Chondrocyte (in vitro differentiated cells): ENCODE results near the gene TBC1D19. TPM values are rescaled to one million over a fixed set of nuclear protein-coding genes. Genes with fewer than 3 reads are reported as not detected.

ENCODE experiments used
- DNase-seq: peaks from one replicate; pipeline ENCODE4 v3.0.0; 2021; ENCODE audit warnings: mixed read lengths, low spot score
- H3K27ac Mint-ChIP-seq: one replicate; pipeline ENCODE4 v1.8.0; 2021; ENCODE audit warnings: mild to moderate bottlenecking, moderate library complexity, mixed read lengths; ENCODE audit not compliant: unreplicated experiment
- H3K27me3 Mint-ChIP-seq: 2 replicates; pipeline ENCODE4 v1.8.0; 2021; ENCODE audit warnings: low read depth, mixed read lengths
- H3K36me3 Mint-ChIP-seq: 2 replicates; pipeline ENCODE4 v1.8.0; 2021; ENCODE audit warnings: low read depth, mixed read lengths
- H3K4me1 Mint-ChIP-seq: 2 replicates; pipeline ENCODE4 v1.8.0; 2021; ENCODE audit warnings: low read depth, mild to moderate bottlenecking, mixed read lengths
- H3K4me3 Mint-ChIP-seq: one replicate; pipeline ENCODE4 v1.8.0; 2021; ENCODE audit warnings: mild to moderate bottlenecking, moderate library complexity, mixed read lengths; ENCODE audit not compliant: unreplicated experiment
- H3K9me3 Mint-ChIP-seq: 2 replicates; pipeline ENCODE4 v1.8.0; 2021; ENCODE audit warnings: low read depth, mixed read lengths
- total RNA-seq: library from RNA; stranded (reverse); gene quantifications from 3 replicates; pipeline ENCODE4 v1.2.1, GENCODE V29; 2021
- TF ChIP-seq, protein P1 (sequence below): fragments of 200-600 bp; sonication (generic); IDR thresholded peaks from 2 replicates; pipeline ENCODE4 v1.5.0; 2021; ENCODE audit warnings: antibody characterized with exemption, mild to moderate bottlenecking, moderate library complexity

TBC1D19 gene
- total RNA-seq, 1 donor from 2014 or later: 12.4 TPM

DNA sequence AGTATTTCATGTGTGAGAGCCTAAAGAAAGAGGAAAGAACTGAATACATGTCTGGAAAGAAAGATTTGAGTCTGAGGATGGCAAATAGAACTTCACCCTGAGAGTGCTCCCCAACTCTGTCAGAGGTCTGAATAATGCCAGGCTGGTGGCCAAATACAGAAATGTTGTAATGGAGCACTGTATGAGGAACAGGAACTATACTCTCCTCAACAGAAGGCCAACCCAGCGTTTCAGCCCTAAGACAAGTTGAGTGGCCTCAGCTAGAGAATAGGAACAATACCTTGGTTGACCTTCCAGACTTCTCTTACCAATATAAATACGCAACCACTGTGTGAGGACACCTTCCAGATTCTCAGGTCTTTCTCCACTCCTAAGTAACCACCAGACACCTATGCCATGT lies 182.3 kb downstream of the TBC1D19 start:
- Mint-ChIP-seq H3K4me3 (no peak overlapping the region), H3K9me3 (no peaks in the 10 kb centered on the region), H3K27me3 (no peaks in the 10 kb centered on the region), H3K4me1 (no peaks in the 10 kb centered on the region), H3K27ac (no peak overlapping the region), H3K36me3 (peaks cover 22% of the 10 kb centered on the region)
- TF ChIP-seq, protein P1, sequence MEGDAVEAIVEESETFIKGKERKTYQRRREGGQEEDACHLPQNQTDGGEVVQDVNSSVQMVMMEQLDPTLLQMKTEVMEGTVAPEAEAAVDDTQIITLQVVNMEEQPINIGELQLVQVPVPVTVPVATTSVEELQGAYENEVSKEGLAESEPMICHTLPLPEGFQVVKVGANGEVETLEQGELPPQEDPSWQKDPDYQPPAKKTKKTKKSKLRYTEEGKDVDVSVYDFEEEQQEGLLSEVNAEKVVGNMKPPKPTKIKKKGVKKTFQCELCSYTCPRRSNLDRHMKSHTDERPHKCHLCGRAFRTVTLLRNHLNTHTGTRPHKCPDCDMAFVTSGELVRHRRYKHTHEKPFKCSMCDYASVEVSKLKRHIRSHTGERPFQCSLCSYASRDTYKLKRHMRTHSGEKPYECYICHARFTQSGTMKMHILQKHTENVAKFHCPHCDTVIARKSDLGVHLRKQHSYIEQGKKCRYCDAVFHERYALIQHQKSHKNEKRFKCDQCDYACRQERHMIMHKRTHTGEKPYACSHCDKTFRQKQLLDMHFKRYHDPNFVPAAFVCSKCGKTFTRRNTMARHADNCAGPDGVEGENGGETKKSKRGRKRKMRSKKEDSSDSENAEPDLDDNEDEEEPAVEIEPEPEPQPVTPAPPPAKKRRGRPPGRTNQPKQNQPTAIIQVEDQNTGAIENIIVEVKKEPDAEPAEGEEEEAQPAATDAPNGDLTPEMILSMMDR: no peak
- DNase-seq: no peak

DNA sequence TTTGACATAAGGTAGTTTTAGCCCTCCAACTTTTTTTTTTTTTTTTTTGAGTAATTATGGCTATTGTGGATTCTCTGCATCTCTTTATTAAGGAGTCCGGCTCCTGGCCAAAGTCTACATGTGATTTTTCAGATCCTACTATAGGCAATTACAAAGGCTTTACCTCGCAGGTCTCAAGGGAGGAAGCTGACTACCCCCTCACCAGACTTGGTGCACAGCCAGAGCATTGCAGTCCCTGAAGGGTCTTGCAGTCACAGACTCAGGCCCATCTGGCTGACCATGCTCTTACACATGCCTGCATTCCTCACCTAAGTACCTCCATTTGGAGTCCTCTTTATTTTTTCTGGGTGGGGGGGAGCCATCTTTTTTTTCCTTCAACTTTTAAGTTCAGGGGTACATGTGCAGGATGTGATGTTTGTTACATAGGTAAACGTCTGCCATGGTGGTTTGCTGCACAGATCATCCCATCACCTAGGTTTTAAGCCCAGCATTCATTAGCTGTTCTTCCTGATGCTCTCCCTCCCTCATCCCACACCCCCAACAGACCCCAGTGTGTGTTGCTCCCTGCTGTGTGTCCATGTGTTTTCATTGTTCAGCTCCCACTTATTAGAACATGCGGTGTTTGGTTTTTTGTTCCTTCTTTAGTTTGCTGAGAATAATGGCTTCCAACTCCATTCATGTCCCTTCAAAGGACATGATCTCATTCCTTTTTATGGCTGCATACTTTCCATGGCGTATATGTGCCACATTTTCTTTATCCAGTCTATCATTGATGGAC lies 188.4 kb downstream of the TBC1D19 start:
- no peaks in the 10 kb centered on the region for H3K4me1 Mint-ChIP-seq
- H3K9me3 Mint-ChIP-seq: peaks cover 8% of the 10 kb centered on the region

DNA sequence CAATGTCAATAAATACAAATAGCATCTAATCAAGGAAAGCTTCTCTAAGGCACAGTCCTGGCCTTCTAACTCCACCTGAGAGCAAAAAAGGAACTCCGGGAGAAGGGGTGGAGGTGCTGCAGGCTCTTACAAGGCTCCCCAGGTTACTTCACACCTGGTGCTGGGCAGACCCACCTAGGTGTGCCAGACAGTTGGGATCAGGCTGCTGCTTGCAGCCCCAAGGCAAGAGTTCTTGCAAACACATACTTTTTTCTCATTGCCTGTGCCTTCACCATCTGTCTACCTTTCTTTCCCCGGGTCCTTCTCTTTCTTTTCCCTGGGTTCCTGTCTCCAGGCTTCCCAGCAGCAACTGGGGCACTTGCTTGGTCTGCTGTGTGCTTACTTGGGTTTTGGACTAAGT lies 195.3 kb downstream of the TBC1D19 start:
- DNase-seq: no peak
- H3K4me1 Mint-ChIP-seq: peaks cover 41% of the 10 kb centered on the region
- no peak overlapping the region for H3K4me3 Mint-ChIP-seq
- TF ChIP-seq, protein P1: no peak
- H3K27me3 Mint-ChIP-seq: no peaks in the 10 kb centered on the region
- H3K9me3 Mint-ChIP-seq: peaks cover 2% of the 10 kb centered on the region
- H3K36me3 Mint-ChIP-seq: peaks cover 2% of the 10 kb centered on the region
- no peak overlapping the region for H3K27ac Mint-ChIP-seq

More for the DNA sequence above, 188.4 kb downstream of the TBC1D19 start:
- H3K36me3 Mint-ChIP-seq: peaks cover 26% of the 10 kb centered on the region
- no peak for DNase-seq
- no peak overlapping the region for H3K27ac Mint-ChIP-seq
- TF ChIP-seq, protein P1: no peak
- H3K27me3 Mint-ChIP-seq: no peaks in the 10 kb centered on the region
- no peak overlapping the region for H3K4me3 Mint-ChIP-seq

DNA sequence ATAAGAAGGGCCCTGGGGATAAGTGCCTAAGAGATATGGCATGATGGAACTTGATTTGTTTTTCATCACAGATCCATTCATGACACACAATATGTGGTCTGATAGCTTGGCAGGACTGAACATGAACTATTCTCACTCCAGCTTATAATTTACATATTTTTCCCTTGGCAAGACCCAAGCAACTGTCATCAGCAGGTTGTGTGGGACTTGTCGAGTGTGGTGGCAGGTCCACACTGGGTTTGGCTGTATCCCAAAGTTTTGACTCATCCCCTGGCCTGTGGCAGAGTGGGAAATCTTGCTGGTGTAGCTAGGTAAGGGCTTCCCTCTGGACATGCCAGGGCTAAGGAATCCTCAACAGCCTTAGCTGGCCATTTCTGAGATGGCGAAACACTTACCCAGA lies 195.8 kb downstream of the TBC1D19 start:
- TF ChIP-seq, protein P1: no peak

DNA sequence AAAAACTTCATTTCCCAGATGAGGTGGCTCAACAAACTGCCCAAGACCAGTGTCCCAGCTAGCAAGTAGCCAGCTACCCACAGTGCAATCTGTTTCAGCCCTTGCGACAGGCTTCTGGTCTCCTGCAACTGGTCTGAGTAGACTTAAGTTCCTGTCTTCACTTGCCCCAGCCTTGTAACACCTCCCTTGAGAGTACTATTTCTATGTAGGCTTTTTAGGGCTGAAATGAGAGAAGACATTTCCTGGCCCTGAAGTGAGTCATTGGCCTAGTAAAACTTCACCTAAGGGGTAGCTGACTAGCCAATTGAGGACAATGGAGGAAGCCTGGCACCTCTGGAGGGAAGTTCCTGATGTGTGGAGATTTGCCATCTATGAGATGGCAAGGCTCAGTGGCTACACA lies 196.7 kb downstream of the TBC1D19 start:
- H3K4me1 Mint-ChIP-seq: peaks cover 41% of the 10 kb centered on the region
- no peak overlapping the region for H3K27ac Mint-ChIP-seq
- TF ChIP-seq, protein P1: no peak
- H3K36me3 Mint-ChIP-seq: peaks cover 2% of the 10 kb centered on the region
- no peaks in the 10 kb centered on the region for H3K27me3 Mint-ChIP-seq
- no peak overlapping the region for H3K4me3 Mint-ChIP-seq
- no peak for DNase-seq
- no peaks in the 10 kb centered on the region for H3K9me3 Mint-ChIP-seq

More for the DNA sequence above, 195.8 kb downstream of the TBC1D19 start:
- Mint-ChIP-seq H3K4me1 (peaks cover 41% of the 10 kb centered on the region), H3K27me3 (no peaks in the 10 kb centered on the region), H3K4me3 (no peak overlapping the region), H3K9me3 (no peaks in the 10 kb centered on the region), H3K36me3 (no peaks in the 10 kb centered on the region), H3K27ac (peak overlapping the region; percentile 41)
- no peak for DNase-seq
